Measurements from ENCODE around the gene GPR39.

GRCh38 chr2:132463719-132464118 is 47.1 kb downstream of the GPR39 start:
- TF ChIP-seq CTCF (IDR thresholded peaks at IDR 0.05; ENCODE audit: insufficient read depth, low read length, poor library complexity, severe bottlenecking) (no peak), EZH2phosphoT487 (conservative IDR thresholded peaks at IDR 0.05; ENCODE audit: low read length) (no peak)
